GM12875 (cell line): ENCODE results near the gene NCKAP5.

Experiments
- H3K4me3 ChIP-seq: one replicate; pipeline ENCODE4 v1.5.1; 2011; ENCODE audit warnings: low read depth, low read length, control low read depth
- CTCF ChIP-seq: IDR thresholded peaks from 2 replicates; pipeline ENCODE4 v1.5.1; 2011; ENCODE audit warnings: low read depth, mild to moderate bottlenecking, control low read depth, inconsistent platforms, low read length, moderate library complexity, borderline replicate concordance; ENCODE audit not compliant: insufficient read depth

The NCKAP5 gene

DNA sequence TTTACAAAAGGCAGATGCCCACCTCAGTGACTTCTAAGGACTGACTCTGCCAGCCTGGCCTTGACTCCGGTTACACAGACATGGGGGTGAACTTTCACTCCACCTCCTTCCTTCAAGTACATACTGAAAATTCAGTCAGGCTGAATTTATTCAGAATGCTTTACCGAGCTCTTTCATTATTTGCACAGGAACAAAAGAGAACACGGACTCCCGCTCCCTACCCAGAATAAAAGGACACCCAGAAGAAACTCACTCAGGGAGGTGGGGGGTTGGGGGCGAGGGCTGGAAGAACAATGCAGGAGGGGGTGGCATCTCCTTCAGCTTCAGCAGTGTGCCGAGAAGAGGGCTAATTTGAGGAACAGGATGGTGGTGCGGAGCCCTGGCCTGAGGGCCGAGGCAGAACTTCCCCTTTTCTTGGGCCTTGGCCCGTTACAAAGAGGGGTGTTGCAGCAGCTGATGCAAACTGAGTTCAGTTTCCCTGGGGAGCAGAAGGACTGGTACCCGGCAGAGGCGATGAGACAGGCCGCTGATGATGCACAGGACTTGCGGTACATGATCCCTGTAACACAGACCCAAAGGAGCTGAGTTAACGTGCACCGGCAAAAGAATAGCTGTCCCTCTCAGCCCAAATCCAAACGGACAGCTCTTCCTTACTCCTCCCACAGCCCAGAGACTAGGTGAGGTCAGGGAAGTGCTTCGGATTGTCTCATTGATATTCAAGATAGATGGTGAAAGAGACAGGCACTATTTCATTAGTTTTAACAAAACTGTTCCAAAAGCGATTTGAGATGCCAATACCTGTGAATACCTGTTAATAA, 922.3 kb downstream of the NCKAP5 start:
- no peak for TF ChIP-seq CTCF
- H3K4me3 ChIP-seq = no peak overlapping the region

GRCh38 chr2:132645176-132645575, 923.1 kb downstream of the NCKAP5 start:
- no peak overlapping the region for H3K4me3 ChIP-seq
- no peak for TF ChIP-seq CTCF

DNA sequence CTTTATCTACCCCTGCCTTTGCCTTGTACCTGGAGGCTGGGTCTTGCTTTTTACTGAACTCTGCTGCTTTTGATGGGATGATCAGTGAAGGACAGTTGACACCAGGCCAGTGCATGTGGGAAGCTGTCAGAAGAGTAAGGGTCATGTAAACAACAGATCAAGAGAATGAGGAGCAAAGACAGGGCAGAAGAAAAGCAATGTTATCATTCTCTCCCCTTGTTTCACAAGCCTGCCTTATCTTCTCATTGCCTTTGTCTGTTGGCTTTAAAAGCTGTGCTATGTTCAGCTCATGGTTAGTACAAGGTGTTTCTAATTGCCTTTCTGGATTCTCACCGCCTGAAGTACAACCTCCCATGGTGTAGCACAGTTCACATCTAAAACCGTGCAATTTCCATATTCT, 925.8 kb downstream of the NCKAP5 start:
- no peak for TF ChIP-seq CTCF
- H3K4me3 ChIP-seq = no peak overlapping the region

GRCh38 chr2:132641819-132642218, 926.4 kb downstream of the NCKAP5 start:
- no peak for TF ChIP-seq CTCF
- no peak overlapping the region for H3K4me3 ChIP-seq

GRCh38 chr2:132640116-132640515, 928.1 kb downstream of the NCKAP5 start:
- TF ChIP-seq CTCF = no peak

GRCh38 chr2:132638313-132639040, 929.8 kb downstream of the NCKAP5 start:
- TF ChIP-seq CTCF = no peak
- H3K4me3 ChIP-seq = no peak overlapping the region

More at GRCh38 chr2:132640116-132640515, 928.1 kb downstream of the NCKAP5 start:
- H3K4me3 ChIP-seq = no peak overlapping the region
